HepG2 (cell line): Measurements from ENCODE around the gene ANKRD11. TPM values are rescaled to one million over a fixed set of nuclear protein-coding genes. Genes with fewer than 3 reads are reported as not detected.
A peak's percentile ranks its signal among the peaks of the same experiment; 100 is the strongest.

ENCODE experiments used
- GLI4 ChIP-seq: sonication (generic); formaldehyde crosslinking; IDR thresholded peaks from 2 replicates; pipeline ENCODE4 v1.5.1; 2020; ENCODE audit warnings: missing genetic modification reagents, mild to moderate bottlenecking, moderate library complexity, borderline replicate concordance
- HNRNPH1 ChIP-seq: fragments of 200-400 bp; formaldehyde crosslinking; optimal IDR thresholded peaks from 2 replicates; pipeline ENCODE3; 2017; ENCODE audit warnings: mild to moderate bottlenecking, low read depth, low read length
- HOXA9 ChIP-seq: sonication (generic); formaldehyde crosslinking; IDR thresholded peaks from 2 replicates; pipeline ENCODE4 v1.8.1; 2022; ENCODE audit warnings: missing genetic modification reagents, mild to moderate bottlenecking, moderate library complexity, borderline replicate concordance
- KDM3A ChIP-seq: IDR thresholded peaks from 2 replicates; pipeline ENCODE4 v1.6.1; 2018; ENCODE audit warnings: low read depth, missing compliant biosample characterization
- MATR3 ChIP-seq: sonication (generic); formaldehyde crosslinking; IDR thresholded peaks from 2 replicates; pipeline ENCODE4 v1.4.0; 2020; ENCODE audit warnings: missing genetic modification reagents
- PBX3 ChIP-seq: sonication (generic); formaldehyde crosslinking; IDR thresholded peaks from 2 replicates; pipeline ENCODE4 v1.8.1; 2023; ENCODE audit warnings: missing genetic modification reagents, inconsistent platforms, borderline replicate concordance
- REPIN1 ChIP-seq: sonication (generic); formaldehyde crosslinking; IDR thresholded peaks from 2 replicates; pipeline ENCODE4 v1.8.0; 2022; ENCODE audit warnings: missing genetic modification reagents, low read depth, mild to moderate bottlenecking, borderline replicate concordance
- RNF2 ChIP-seq: fragments of 450-650 bp; conservative IDR thresholded peaks from 2 replicates; pipeline ENCODE4 v1.6.1; 2016; ENCODE audit warnings: low read depth
- SETDB1 ChIP-seq: sonication (generic); formaldehyde crosslinking; IDR thresholded peaks from 2 replicates; pipeline ENCODE4 v1.5.1; 2020; ENCODE audit warnings: missing genetic modification reagents, mild to moderate bottlenecking, borderline replicate concordance
- SIN3A ChIP-seq: IDR thresholded peaks from 2 replicates; pipeline ENCODE4 v1.6.1; 2011; ENCODE audit warnings: low read depth, mild to moderate bottlenecking, control low read depth, low read length, borderline replicate concordance
- SNAI1 ChIP-seq: sonication (generic); formaldehyde crosslinking; IDR thresholded peaks from 2 replicates; pipeline ENCODE4 v1.5.0; 2020; ENCODE audit warnings: mild to moderate bottlenecking, missing genetic modification reagents, borderline replicate concordance
- THAP11 ChIP-seq: IDR thresholded peaks from 2 replicates; pipeline ENCODE4 v1.6.1; 2016; ENCODE audit warnings: missing biosample characterization, missing genetic modification reagents
- THYN1 ChIP-seq: sonication (generic); formaldehyde crosslinking; IDR thresholded peaks from 2 replicates; pipeline ENCODE4 v1.8.1; 2023; ENCODE audit warnings: low read depth, mild to moderate bottlenecking, moderate library complexity, missing genetic modification reagents, borderline replicate concordance
- TOPORS ChIP-seq: sonication (generic); formaldehyde crosslinking; IDR thresholded peaks from 2 replicates; pipeline ENCODE4 v1.8.0; 2023; ENCODE audit warnings: mild to moderate bottlenecking, missing genetic modification reagents
- XBP1 ChIP-seq: sonication (generic); formaldehyde crosslinking; IDR thresholded peaks from 2 replicates; pipeline ENCODE4 v1.5.0; 2020; ENCODE audit warnings: missing genetic modification reagents
- ZBTB40 ChIP-seq, 2 experiments: fragments of 450-650 bp in 1 of 2; sonication (generic) in 1 of 2; formaldehyde crosslinking in 1 of 2; IDR thresholded peaks; 2 replicates each; pipeline versions ENCODE4 v1.6.1 to v1.8.0; 2016 to 2022; ENCODE audit warnings: antibody characterized with exemption in 1 of 2, mild to moderate bottlenecking in 1 of 2, missing genetic modification reagents in 1 of 2
- ZNF224 ChIP-seq: sonication (generic); formaldehyde crosslinking; IDR thresholded peaks from 2 replicates; pipeline ENCODE4 v1.5.0; 2020; ENCODE audit warnings: mild to moderate bottlenecking, missing genetic modification reagents
- ZNF333 ChIP-seq: sonication (generic); formaldehyde crosslinking; IDR thresholded peaks from 2 replicates; pipeline ENCODE4 v1.4.0; 2020; ENCODE audit warnings: mild to moderate bottlenecking, missing genetic modification reagents, borderline replicate concordance
- ZNF720 ChIP-seq: sonication (generic); formaldehyde crosslinking; IDR thresholded peaks from 2 replicates; pipeline ENCODE4 v1.4.0; 2020; ENCODE audit warnings: missing genetic modification reagents
- ZNF878 ChIP-seq: sonication (generic); formaldehyde crosslinking; IDR thresholded peaks from 2 replicates; pipeline ENCODE4 v1.8.1; 2023; ENCODE audit warnings: mild to moderate bottlenecking, missing genetic modification reagents, moderate library complexity
- polyA plus RNA-seq, 8 experiments: library from polyadenylated mRNA; depleted of rRNA in 3 of 8; stranded (reverse) in 7 of 8; unstranded in 1 of 8; fragments of >200 nt; fragmentation: Illumina TruSeq in 4 of 8; extraction: Trizol in 4 of 8; gene quantifications; 2 replicates each; pipeline versions ENCODE4 v1.2.1 to v1.2.3, GENCODE V29; 2011 to 2016; ENCODE audit warnings: low read depth in 4 of 8, missing spikeins in 1 of 8, mixed read lengths in 1 of 8; ENCODE audit not compliant: insufficient read depth in 1 of 8
- total RNA-seq, 5 experiments: library from RNA; depleted of rRNA; stranded (reverse); fragments of >200 nt; fragmentation: Illumina TruSeq; extraction: Trizol; gene quantifications; 2 replicates each; pipeline ENCODE4 v1.2.3, GENCODE V29; 2016; ENCODE audit warnings: low read depth in 1 of 5

The ANKRD11 gene
- total and polyA plus RNA-seq, 2 of the 13 experiments (the other 11 are each of a cell fraction or from before 2014, with no cell fraction given) = 21.4 to 38.4 TPM

- no peak for TF ChIP-seq THYN1 (CRISPR knock-in tag)
- no peak for TF ChIP-seq THAP11 (CRISPR knock-in tag)
- TF ChIP-seq SETDB1 (CRISPR knock-in tag) = no peak
- TF ChIP-seq REPIN1 (CRISPR knock-in tag) = no peak
- peak; percentile 76; the same call in 1 of the 2 replicates for TF ChIP-seq ZNF224 (CRISPR knock-in tag)
- TF ChIP-seq SIN3A = peak; percentile 25; the same call in 1 of the 2 replicates
- no peak for TF ChIP-seq PBX3 (CRISPR knock-in tag)
- no peak for TF ChIP-seq ZNF720 (CRISPR knock-in tag)
- TF ChIP-seq TOPORS (CRISPR knock-in tag) = 0 out of 2 replicates have a peak, but pooled peaks have one; percentile 1
- TF ChIP-seq ZBTB40 (IDR thresholded peaks at IDR 0.05) = no peak
- TF ChIP-seq ZBTB40 (CRISPR knock-in tag; IDR thresholded peaks at IDR 0.05) = no peak
- TF ChIP-seq MATR3 (CRISPR knock-in tag) = no peak
- TF ChIP-seq HOXA9 (CRISPR knock-in tag) = no peak
- TF ChIP-seq XBP1 (CRISPR knock-in tag) = no peak
- TF ChIP-seq KDM3A (CRISPR knock-in tag) = 0 out of 2 replicates have a peak, but pooled peaks have one; percentile 3
- TF ChIP-seq ZNF878 (CRISPR knock-in tag) = 0 out of 2 replicates have a peak, but pooled peaks have one; percentile 4
- TF ChIP-seq RNF2 = 0 out of 2 replicates have a peak, but pooled peaks have one; percentile 38
- TF ChIP-seq ZNF333 (CRISPR knock-in tag) = peak; percentile 53; the same call in 1 of the 2 replicates
- no peak for TF ChIP-seq GLI4 (CRISPR knock-in tag)
- TF ChIP-seq SNAI1 (CRISPR knock-in tag) = no peak; the same call in 1 of the 2 replicates
- TF ChIP-seq HNRNPH1 = no peak
Observed at GRCh38 chr16:89491238-89491869, 993 bp upstream of the ANKRD11 start (continued).
